Right atrium auricular region (tissue), 2 donors: ENCODE data around the gene BARHL2. TPM values are rescaled to one million over a fixed set of nuclear protein-coding genes. Genes with fewer than 3 reads are reported as not detected.

Experiments
- DNase-seq: peaks from one replicate; pipeline ENCODE4 v3.0.0-alpha.2; 2019; ENCODE audit warnings: low spot score
- H3K27ac ChIP-seq, 2 donors: fragments of 200-600 bp; sonication (generic); 1 replicate in 1 of 2; 2 replicates in 1 of 2; pipeline ENCODE4 v1.5.1; 2016 to 2019
- H3K27me3 ChIP-seq, 2 donors: fragments of 200-600 bp; sonication (generic); one replicate each; pipeline versions ENCODE4 v1.5.1 to v1.6.0; 2017 to 2019
- H3K36me3 ChIP-seq: fragments of 200-600 bp; sonication (generic); one replicate; pipeline ENCODE4 v1.5.1; 2016
- H3K4me1 ChIP-seq, 2 donors: fragments of 200-600 bp; sonication (generic); one replicate each; pipeline versions ENCODE4 v1.5.1 to v1.6.0; 2017 to 2019
- H3K4me3 ChIP-seq, 2 donors: fragments of 200-600 bp; sonication (generic); 1 replicate in 1 of 2; 2 replicates in 1 of 2; pipeline ENCODE4 v1.5.1; 2017 to 2019; ENCODE audit warnings: mild to moderate bottlenecking in 1 of 2, moderate library complexity in 1 of 2
- H3K9me3 ChIP-seq, 2 donors: fragments of 200-600 bp; sonication (generic); one replicate each; pipeline ENCODE4 v1.5.1; 2019
- total RNA-seq, 2 donors: library from RNA; depleted of rRNA; stranded (reverse); fragments of >200 nt; gene quantifications; one replicate each; pipeline ENCODE4 v1.1.0, GENCODE V29; 2016
- TF ChIP-seq, protein P1 (sequence below), 2 donors: fragments of 200-600 bp; sonication (generic); IDR thresholded peaks; one replicate each; pipeline ENCODE4 v1.5.1; 2019; ENCODE audit warnings: antibody characterized with exemption in 2 of 2

Gene BARHL2
- total RNA-seq, 2 donors from 2014 or later = not detected

DNA sequence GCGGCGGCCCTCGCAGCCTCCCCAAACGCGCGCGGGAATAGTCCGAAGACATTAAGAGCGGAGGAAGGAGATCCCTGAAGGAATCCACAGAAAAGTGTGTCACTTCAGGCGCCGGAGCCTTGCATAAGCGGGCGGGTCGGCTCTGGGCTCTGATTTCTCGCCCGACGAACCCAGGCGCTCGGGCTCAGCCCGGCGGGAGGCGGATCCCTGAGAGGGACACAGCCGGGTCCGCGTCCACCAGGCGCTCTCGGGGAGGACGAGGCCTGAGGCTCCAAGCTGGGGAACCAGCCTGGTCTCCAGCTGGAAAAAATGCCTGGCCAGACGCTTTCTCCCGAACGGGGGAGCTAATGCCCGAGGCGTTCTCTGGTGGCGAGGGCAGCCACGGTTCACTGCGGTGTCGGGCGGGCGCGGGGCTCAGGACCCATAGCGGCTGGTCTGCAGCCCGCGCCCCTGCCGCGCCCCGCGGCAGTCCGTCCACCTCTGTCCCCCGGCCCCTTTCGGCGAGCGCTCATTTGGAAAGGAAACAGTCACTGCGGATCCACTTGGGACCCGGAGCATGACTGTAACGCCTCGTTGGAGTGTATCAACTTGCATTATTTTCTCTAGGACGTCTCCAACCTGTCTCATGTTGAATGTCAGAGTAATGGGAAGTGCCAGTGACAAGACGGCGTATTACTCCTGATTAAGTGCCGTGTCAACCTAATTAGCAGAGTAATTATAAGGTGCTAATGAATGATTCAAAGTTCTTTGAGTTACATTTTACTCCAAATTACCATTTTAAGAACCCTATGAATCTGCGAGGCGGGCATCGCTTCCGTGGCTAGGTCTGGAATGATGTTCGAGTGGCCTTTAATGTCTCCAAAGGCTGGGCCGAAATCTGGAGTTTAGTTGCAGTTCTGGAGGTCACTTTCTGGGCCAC lies 1.6 kb upstream of the BARHL2 start:
- Histone ChIP-seq H3K27me3 (peaks cover 57 to 81% of the 10 kb centered on the region in 2 donors), H3K4me1 (peaks cover 0 to 40% of the 10 kb centered on the region in 2 donors), H3K9me3 (peaks cover 0 to 6% of the 10 kb centered on the region in 2 donors), H3K4me3 (peak overlapping the region in 1 of 2 donors; percentile 35), H3K27ac (no peak overlapping the region), H3K36me3 (no peaks in the 10 kb centered on the region)
- TF ChIP-seq, protein P1, sequence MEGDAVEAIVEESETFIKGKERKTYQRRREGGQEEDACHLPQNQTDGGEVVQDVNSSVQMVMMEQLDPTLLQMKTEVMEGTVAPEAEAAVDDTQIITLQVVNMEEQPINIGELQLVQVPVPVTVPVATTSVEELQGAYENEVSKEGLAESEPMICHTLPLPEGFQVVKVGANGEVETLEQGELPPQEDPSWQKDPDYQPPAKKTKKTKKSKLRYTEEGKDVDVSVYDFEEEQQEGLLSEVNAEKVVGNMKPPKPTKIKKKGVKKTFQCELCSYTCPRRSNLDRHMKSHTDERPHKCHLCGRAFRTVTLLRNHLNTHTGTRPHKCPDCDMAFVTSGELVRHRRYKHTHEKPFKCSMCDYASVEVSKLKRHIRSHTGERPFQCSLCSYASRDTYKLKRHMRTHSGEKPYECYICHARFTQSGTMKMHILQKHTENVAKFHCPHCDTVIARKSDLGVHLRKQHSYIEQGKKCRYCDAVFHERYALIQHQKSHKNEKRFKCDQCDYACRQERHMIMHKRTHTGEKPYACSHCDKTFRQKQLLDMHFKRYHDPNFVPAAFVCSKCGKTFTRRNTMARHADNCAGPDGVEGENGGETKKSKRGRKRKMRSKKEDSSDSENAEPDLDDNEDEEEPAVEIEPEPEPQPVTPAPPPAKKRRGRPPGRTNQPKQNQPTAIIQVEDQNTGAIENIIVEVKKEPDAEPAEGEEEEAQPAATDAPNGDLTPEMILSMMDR (IDR thresholded peaks at IDR 0.05) = no peak
- no peak for DNase-seq

DNA sequence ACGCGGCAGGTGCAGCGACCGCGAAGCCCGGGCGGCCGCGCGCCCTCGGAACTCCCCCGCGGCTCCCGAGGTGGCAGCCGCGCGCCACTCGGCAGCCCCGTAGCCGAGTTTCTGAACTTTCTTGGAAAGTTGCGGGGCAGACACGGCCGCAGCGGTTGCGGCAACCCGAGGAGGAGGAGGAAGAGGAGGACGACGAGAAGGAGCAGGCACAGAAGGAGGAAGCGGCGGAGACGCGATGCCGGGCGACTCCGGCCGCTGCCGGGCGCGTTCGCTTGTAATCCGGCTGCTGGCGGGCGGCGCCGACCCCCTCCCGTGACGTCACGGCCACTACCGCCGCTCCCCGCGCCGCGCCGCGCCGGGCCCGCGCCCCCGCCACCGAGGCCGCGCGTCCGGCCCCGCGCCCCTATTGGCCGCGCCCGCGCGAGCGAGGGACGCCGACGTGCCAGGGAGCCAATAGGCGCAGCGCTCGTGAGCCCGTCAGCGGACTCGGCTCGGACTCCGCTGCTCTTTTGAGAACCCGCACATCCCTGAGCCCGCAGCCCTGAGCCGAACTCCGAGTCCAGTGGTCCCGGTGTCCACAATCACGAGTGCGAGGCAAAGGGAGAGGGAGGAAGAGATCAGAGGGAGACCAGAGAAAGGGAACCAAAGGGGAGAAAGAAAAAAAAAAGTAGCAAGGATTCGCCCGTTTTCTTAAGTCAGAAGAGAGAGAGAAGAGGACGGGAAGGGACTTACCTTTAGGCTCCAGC lies 736 bp upstream of the BARHL2 start:
- H3K4me3 ChIP-seq = peak overlapping the region in 1 of 2 donors; percentile 35
- H3K4me1 ChIP-seq = peaks cover 0 to 35% of the 10 kb centered on the region in 2 donors
- peaks cover 58 to 80% of the 10 kb centered on the region in 2 donors for H3K27me3 ChIP-seq
- H3K27ac ChIP-seq = no peak overlapping the region
- no peaks in the 10 kb centered on the region for H3K36me3 ChIP-seq
- H3K9me3 ChIP-seq = peaks cover 0 to 6% of the 10 kb centered on the region in 2 donors
- TF ChIP-seq, protein P1 (IDR thresholded peaks at IDR 0.05) = no peak
- DNase-seq = no peak

DNA sequence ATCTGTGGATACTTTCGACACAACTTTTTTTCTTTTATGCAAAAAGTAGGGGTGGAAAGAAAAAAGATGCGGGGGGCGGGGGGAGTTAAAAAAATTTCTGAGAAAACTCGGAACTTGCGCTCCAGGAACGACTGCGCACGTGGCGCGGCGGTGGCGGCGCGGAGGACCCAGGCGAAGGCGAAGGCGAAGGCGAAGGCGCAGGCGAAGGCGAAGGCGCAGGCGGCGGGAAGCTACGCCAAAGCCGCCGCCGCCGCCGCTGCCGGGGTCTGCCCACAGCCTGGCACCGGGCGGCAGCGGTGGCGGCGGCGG lies 208 bp upstream of the BARHL2 start:
- no peak for DNase-seq

DNA sequence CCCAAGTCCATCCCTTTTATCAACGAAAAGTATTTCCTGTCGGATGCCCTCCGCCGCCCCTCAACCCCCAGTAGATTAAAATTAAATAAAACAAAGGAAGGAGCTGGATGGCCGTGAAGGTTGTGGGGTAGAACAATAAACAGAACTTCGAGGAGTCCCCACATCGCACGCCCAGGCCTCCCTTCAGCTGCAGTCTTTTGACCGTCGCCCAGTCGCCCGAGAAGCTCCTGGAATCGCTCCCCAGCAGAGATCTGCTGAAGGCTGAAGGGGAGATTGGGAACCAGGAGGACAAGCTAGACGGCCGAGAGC lies 905 bp downstream of the BARHL2 start:
- DNase-seq = no peak
- H3K4me1 ChIP-seq = peaks cover 0 to 35% of the 10 kb centered on the region in 2 donors
- TF ChIP-seq, protein P1 (IDR thresholded peaks at IDR 0.05) = no peak
- H3K36me3 ChIP-seq = no peaks in the 10 kb centered on the region
- peaks cover 48 to 68% of the 10 kb centered on the region in 2 donors for H3K27me3 ChIP-seq
- no peak overlapping the region for H3K4me3 ChIP-seq
- H3K27ac ChIP-seq = no peak overlapping the region
- peaks cover 0 to 6% of the 10 kb centered on the region in 2 donors for H3K9me3 ChIP-seq

More for the DNA sequence above, 208 bp upstream of the BARHL2 start:
- H3K36me3 ChIP-seq = no peaks in the 10 kb centered on the region
- H3K4me3 ChIP-seq = peak overlapping the region in 1 of 2 donors; percentile 35
- peaks cover 0 to 6% of the 10 kb centered on the region in 2 donors for H3K9me3 ChIP-seq
- TF ChIP-seq, protein P1 (IDR thresholded peaks at IDR 0.05) = no peak
- peaks cover 0 to 35% of the 10 kb centered on the region in 2 donors for H3K4me1 ChIP-seq
- H3K27me3 ChIP-seq = peaks cover 53 to 76% of the 10 kb centered on the region in 2 donors
- no peak overlapping the region for H3K27ac ChIP-seq

DNA sequence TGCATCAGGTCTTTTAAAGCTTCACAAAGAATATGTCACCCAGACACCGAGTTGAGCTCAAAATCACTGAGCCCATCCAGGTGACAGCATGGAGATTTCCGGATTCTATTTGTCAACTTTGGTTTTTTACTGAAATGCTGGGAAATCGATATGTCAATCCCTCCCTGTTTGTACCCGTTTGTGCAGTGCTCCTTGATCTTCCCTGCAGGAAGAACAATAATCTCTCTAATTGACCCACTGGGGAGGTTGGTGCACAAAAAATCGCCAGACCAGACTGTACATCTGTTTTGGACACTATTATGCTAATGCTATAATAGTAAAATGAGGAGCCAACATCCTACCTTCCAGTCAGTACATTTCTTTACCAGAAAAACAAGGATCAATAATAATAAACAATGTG lies 1.8 kb downstream of the BARHL2 start:
- H3K36me3 ChIP-seq = no peaks in the 10 kb centered on the region
- no peak overlapping the region for H3K4me3 ChIP-seq
- TF ChIP-seq, protein P1 (IDR thresholded peaks at IDR 0.05) = no peak
- DNase-seq = no peak
- no peak overlapping the region for H3K27ac ChIP-seq
- peaks cover 48 to 72% of the 10 kb centered on the region in 2 donors for H3K27me3 ChIP-seq
- no peaks in the 10 kb centered on the region for H3K9me3 ChIP-seq
- peaks cover 0 to 41% of the 10 kb centered on the region in 2 donors for H3K4me1 ChIP-seq
